K562 (cell line): Measurements from ENCODE around the gene GP2. TPM values are rescaled to one million over a fixed set of nuclear protein-coding genes. Genes with fewer than 3 reads are reported as not detected.
"Not testable (repeated sequence)": the region's sequence is repeated elsewhere in the genome, so short reads cannot be mapped to it uniquely, and the experiment has no call there.

ENCODE experiments used
- ATAC-seq: fragments of 200-7000 bp; cut with Tn5 transposase; 3 replicates; pipeline ENCODE4 v1.9.1; 2020; ENCODE audit warnings: moderate library complexity
- BruUV-seq: library from RNA; stranded (reverse); fragments of 400-500 nt; replicated peaks from 2 replicates; lab custom pipeline; 2021; lab: Mats Ljungman, UMichigan
- CTCF ChIA-PET: fragments of 300-600 bp; formaldehyde crosslinking; extraction: SDS; loops from one replicate; lab custom pipeline; 2021; ENCODE audit warnings: low intra/inter-chr PET ratio; lab: Yijun Ruan, JAX
- POLR2A ChIA-PET: fragments of 300-600, 350-650 bp; sonication (Branson Sonifier 250); formaldehyde crosslinking; extraction: SDS; loops from one replicate; lab custom pipeline; 2021; ENCODE audit warnings: antibody characterized with exemption, inconsistent platforms; lab: Yijun Ruan, JAX
- DNase-seq, 4 experiments: peaks; one replicate each; pipeline versions ENCODE4 v3.0.0 to v3.0.0-alpha.2; 2011 to 2018; ENCODE audit warnings: low spot score in 3 of 4, mixed read lengths in 3 of 4; ENCODE audit errors: extremely low read depth in 1 of 4
- FAIRE-seq: peaks from 2 replicates; lab custom pipeline; 2011; peaks lifted over from hg19 to GRCh38; lab: Jason Lieb, UNC
- H2AFZ ChIP-seq: 2 replicates; pipeline ENCODE4 v1.6.0; 2011; ENCODE audit warnings: low read depth, low read length, control low read depth, inconsistent platforms
- H3K27ac ChIP-seq: fragments of 200-600 bp; 3 replicates; pipeline ENCODE4 v1.8.0; 2011; ENCODE audit warnings: low read depth, mild to moderate bottlenecking, control low read depth, inconsistent platforms, low read length, moderate library complexity, mixed read lengths; ENCODE audit errors: extremely low read depth
- H3K27me3 ChIP-seq, 2 experiments: fragments of 300-600 bp in 1 of 2; 2 replicates in 1 of 2; 3 replicates in 1 of 2; pipeline versions ENCODE4 v1.6.0 to v1.8.0; 2011; ENCODE audit warnings: inconsistent platforms in 2 of 2, low read length in 2 of 2, mild to moderate bottlenecking in 1 of 2, mixed read lengths in 1 of 2, moderate library complexity in 1 of 2; ENCODE audit not compliant: control insufficient read depth in 2 of 2, insufficient read depth in 2 of 2
- H3K36me3 ChIP-seq: fragments of 300-600 bp; 3 replicates; pipeline ENCODE4 v1.8.0; 2011; ENCODE audit warnings: mild to moderate bottlenecking, low read length, inconsistent platforms; ENCODE audit not compliant: control insufficient read depth, insufficient read depth
- H3K4me1 ChIP-seq, 2 experiments: fragments of 200-600 bp in 1 of 2; replicated peaks in 1 of 2; 2 replicates in 1 of 2; 3 replicates in 1 of 2; pipeline versions ENCODE4 v1.5.1 to v1.8.0; 2011; ENCODE audit warnings: inconsistent platforms in 2 of 2, low read length in 2 of 2, mild to moderate bottlenecking in 1 of 2, mixed read lengths in 1 of 2, moderate library complexity in 1 of 2; ENCODE audit not compliant: control insufficient read depth in 2 of 2, insufficient read depth in 2 of 2
- H3K4me2 ChIP-seq: 2 replicates; pipeline ENCODE4 v1.6.1; 2011; ENCODE audit warnings: low read length, control low read depth, inconsistent platforms, mixed read lengths; ENCODE audit not compliant: insufficient read depth
- H3K4me3 ChIP-seq: fragments of 200-600 bp; sonication (generic), shearing (Covaris generic); 2 replicates; pipeline ENCODE4 v1.5.1; 2016; ENCODE audit warnings: control low read depth, inconsistent platforms
- H3K79me2 ChIP-seq: fragments of 200-600 bp; 3 replicates; pipeline ENCODE4 v1.8.0; 2011; ENCODE audit warnings: low read length, inconsistent platforms; ENCODE audit not compliant: control insufficient read depth, insufficient read depth
- H3K9ac ChIP-seq, 2 experiments: 2 replicates each; pipeline versions ENCODE4 v1.6.0 to v1.6.1; 2011; ENCODE audit warnings: low read depth in 2 of 2, low read length in 2 of 2, control low read depth in 1 of 2, inconsistent platforms in 1 of 2, mild to moderate bottlenecking in 1 of 2, mixed read lengths in 1 of 2; ENCODE audit not compliant: insufficient read depth in 1 of 2
- H3K9me1 ChIP-seq: one replicate; pipeline ENCODE4 v1.6.0; 2011; ENCODE audit warnings: inconsistent platforms, mild to moderate bottlenecking, low read length, moderate library complexity; ENCODE audit not compliant: control insufficient read depth, insufficient read depth
- H3K9me3 ChIP-seq: replicated peaks from 2 replicates; pipeline ENCODE4 v1.5.1; 2011; ENCODE audit warnings: low read depth, low read length, inconsistent platforms; ENCODE audit not compliant: control insufficient read depth, insufficient read depth
- H4K20me1 ChIP-seq: replicated peaks from 2 replicates; pipeline ENCODE4 v1.6.1; 2011; ENCODE audit warnings: low read length, inconsistent platforms, mixed read lengths; ENCODE audit not compliant: control insufficient read depth, insufficient read depth
- HDAC8 ChIP-seq: fragments of 450-650 bp; IDR thresholded peaks from 2 replicates; pipeline ENCODE4 v1.6.1; 2016; ENCODE audit warnings: mild to moderate bottlenecking, missing genetic modification characterization, moderate library complexity, missing compliant biosample characterization
- HMGN3 ChIP-seq: IDR thresholded peaks from 2 replicates; pipeline ENCODE4 v1.6.1; 2011; ENCODE audit warnings: borderline replicate concordance, low read depth, mild to moderate bottlenecking, mixed read lengths, low read length; ENCODE audit not compliant: insufficient read length; ENCODE audit errors: extremely low read depth
- SIX5 ChIP-seq, 2 experiments: IDR thresholded peaks; 2 replicates each; pipeline ENCODE4 v1.6.1; 2011; ENCODE audit warnings: low read length in 2 of 2, borderline replicate concordance in 1 of 2, low read depth in 1 of 2, mild to moderate bottlenecking in 1 of 2, moderate library complexity in 1 of 2; ENCODE audit not compliant: insufficient read depth in 1 of 2
- ZNF583 ChIP-seq: fragments of 250-450 bp; sonication (Bioruptor Pico); IDR thresholded peaks from 2 replicates; pipeline ENCODE4 v1.4.0; 2020
- WGBS: fragments of 100-300 bp; shearing (Covaris generic); methylation state at CpG from one replicate; pipeline ENCODE4 v1.1.6; 2016; ENCODE audit warnings: low coverage, mixed read lengths; ENCODE audit not compliant: insufficient coverage; ENCODE audit errors: missing lambda C conversion rate; 5-methylcytosine and 5-hydroxymethylcytosine counted together
- in situ Hi-C: fragments of 300-500 bp; cut with MboI; formaldehyde crosslinking; loops from 4 replicates; pipeline ENCODE4 v1.15.0; 2018; ENCODE audit warnings: inconsistent platforms, mixed read lengths
- intact Hi-C: fragments of 100-400 bp; cut with micrococcal nuclease; formaldehyde crosslinking; loops from 2 replicates; pipeline ENCODE4 v1.14.2; 2022
- polyA plus RNA-seq, 8 experiments: library from polyadenylated mRNA; depleted of rRNA in 4 of 8; stranded (reverse) in 5 of 8; unstranded in 3 of 8; fragments of >200 nt; fragmentation: Nextera tagmentation in 2 of 8; fragmentation: Illumina TruSeq in 1 of 8; extraction: Ambion mirVana in 2 of 8; extraction: Trizol in 1 of 8; gene quantifications; 2 replicates each; pipeline versions ENCODE4 v1.2.1 to v1.2.3, GENCODE V29; 2011 to 2014; ENCODE audit warnings: inconsistent platforms in 1 of 8, missing spikeins in 1 of 8
- total RNA-seq, 7 experiments: library from RNA; depleted of rRNA in 6 of 7; stranded (reverse); fragments of >200 nt in 6 of 7; fragmentation: Illumina TruSeq in 2 of 7; extraction: Trizol in 2 of 7; gene quantifications; 2 replicates each; pipeline versions ENCODE4 v1.2.1 to v1.2.3, GENCODE V29; 2011 to 2021; ENCODE audit warnings: low replicate concordance in 1 of 7
- TF ChIP-seq, protein P1 (sequence below): fragments of 200-800 bp; sonication (Bioruptor generic); IDR thresholded peaks from 2 replicates; pipeline ENCODE4 v1.6.1; 2017; ENCODE audit warnings: missing genetic modification characterization, missing compliant biosample characterization
- TF ChIP-seq, protein P2 (sequence below): fragments of 450-650 bp; IDR thresholded peaks from 2 replicates; pipeline ENCODE4 v1.6.1; 2016; ENCODE audit warnings: missing biosample characterization, missing genetic modification characterization

The GP2 gene
- total and polyA plus RNA-seq, 9 of the 15 experiments (the other 6 are each of a cell fraction or from before 2014, with no cell fraction given): 5.9 TPM; not detected in 8

DNA sequence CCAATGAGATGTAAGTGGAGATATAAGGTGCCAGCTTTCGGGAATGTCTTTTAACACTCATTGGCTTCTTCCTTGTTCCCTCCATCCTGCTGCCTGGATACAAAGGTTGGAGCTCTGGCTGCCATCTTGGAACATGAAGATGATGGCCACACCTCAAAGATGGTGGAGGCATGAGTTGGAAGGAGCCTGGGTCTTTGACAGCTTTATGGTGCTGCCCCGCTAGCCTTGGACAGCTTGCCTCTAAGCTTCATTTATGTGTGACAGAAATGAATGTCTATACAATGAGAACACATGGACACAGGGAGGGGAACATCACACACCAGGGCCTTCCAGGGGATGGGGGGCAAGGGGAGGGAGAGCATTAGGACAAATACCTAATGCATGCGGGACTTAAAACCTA is 13.6 kb downstream of the GP2 start (continued):
- TF ChIP-seq, protein P1, sequence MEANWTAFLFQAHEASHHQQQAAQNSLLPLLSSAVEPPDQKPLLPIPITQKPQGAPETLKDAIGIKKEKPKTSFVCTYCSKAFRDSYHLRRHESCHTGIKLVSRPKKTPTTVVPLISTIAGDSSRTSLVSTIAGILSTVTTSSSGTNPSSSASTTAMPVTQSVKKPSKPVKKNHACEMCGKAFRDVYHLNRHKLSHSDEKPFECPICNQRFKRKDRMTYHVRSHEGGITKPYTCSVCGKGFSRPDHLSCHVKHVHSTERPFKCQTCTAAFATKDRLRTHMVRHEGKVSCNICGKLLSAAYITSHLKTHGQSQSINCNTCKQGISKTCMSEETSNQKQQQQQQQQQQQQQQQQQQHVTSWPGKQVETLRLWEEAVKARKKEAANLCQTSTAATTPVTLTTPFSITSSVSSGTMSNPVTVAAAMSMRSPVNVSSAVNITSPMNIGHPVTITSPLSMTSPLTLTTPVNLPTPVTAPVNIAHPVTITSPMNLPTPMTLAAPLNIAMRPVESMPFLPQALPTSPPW: no peak
- TF ChIP-seq HMGN3 (no peak), SIX5 (IDR thresholded peaks at IDR 0.05; ENCODE audit: borderline replicate concordance in 1 of 2, insufficient read depth in 1 of 2, low read depth in 1 of 2, low read length in 2 of 2) (no peak), HDAC8 (tag) (no peak), ZNF583 (CRISPR knock-in tag) (no peak)
- TF ChIP-seq, protein P2, sequence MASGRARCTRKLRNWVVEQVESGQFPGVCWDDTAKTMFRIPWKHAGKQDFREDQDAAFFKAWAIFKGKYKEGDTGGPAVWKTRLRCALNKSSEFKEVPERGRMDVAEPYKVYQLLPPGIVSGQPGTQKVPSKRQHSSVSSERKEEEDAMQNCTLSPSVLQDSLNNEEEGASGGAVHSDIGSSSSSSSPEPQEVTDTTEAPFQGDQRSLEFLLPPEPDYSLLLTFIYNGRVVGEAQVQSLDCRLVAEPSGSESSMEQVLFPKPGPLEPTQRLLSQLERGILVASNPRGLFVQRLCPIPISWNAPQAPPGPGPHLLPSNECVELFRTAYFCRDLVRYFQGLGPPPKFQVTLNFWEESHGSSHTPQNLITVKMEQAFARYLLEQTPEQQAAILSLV (tag): no peak

DNA sequence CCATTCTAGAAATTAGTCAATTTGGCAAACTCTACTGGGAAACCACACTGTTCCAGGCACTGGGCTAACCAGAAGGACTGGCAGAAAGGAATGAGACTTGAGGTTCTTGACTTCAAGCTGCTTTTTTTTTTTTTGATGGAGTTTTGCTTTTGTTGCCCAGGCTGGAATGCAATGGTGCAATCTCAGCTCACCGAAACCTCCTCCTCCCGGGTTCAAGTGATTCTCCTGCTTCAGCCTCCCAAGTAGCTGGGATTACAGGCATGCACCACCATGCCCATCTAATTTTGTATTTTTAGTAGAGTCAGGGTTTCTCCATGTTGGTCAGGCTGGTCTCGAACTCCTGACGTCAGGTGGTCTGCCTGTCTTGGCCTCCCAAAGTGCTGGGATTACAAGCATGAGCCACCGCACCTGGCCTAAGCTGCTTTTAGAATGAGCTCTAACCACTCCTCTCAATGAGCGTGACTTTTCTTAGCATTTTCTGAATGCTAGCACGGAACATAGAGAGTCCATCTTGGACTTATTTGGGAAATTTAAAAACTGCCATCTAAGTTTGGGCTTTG is 14.7 kb downstream of the GP2 start:
- CTCF ChIA-PET, H3K9me3 ChIP-seq, H3K27ac ChIP-seq, H3K9me1 ChIP-seq, ATAC-seq, H3K36me3 ChIP-seq, H3K27me3 ChIP-seq, intact Hi-C loops, H3K9ac ChIP-seq, FAIRE-seq, H3K4me1 ChIP-seq, H3K4me2 ChIP-seq, BruUV-seq, H3K4me3 ChIP-seq, H2AFZ ChIP-seq, H4K20me1 ChIP-seq, POLR2A ChIA-PET, DNase-seq, H3K79me2 ChIP-seq, in situ Hi-C loops: not testable (repeated sequence)
- 1% methylated on average over 7 of the region's 7 CpGs for WGBS
